DMS79 treated with DMSO at 0.1 percent for 48 hours (cell line): ENCODE measurements around the gene AFAP1L1.
"Not testable (repeated sequence)": the region's sequence is repeated elsewhere in the genome, so short reads cannot be mapped to it uniquely, and the experiment has no call there.

Experiments
- DNase-seq: peaks from one replicate; lab custom pipeline; 2025; lab: John Stamatoyannopoulos, UW

Gene AFAP1L1

DNA sequence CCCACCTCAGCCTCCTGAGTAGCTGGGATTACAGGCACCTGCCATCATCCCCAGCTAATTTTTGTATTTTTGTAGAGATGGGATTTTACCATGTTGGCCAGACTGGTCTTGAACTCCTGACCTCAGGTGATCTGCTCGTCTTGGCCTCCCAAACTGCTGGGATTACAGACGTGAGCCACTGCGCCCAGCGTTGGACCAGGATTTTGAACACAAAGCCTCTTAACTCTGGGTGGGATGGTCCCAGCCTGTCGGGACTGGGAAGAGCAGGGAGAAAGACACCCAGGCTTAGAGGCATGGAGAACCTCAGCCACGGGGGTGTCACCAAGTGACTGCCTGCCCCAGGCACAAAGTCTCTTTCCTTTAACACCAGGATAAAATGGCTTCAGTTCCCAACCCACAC, 119.4 kb downstream of the AFAP1L1 start:
- DNase-seq: not testable (repeated sequence)
